GM19025 (cell line): ENCODE results near the gene ZNF254.
"Not testable (repeated sequence)": the region's sequence is repeated elsewhere in the genome, so short reads cannot be mapped to it uniquely, and the experiment has no call there.

ENCODE experiments used
- ATAC-seq: cut with Tn5 transposase; IDR thresholded peaks from one replicate; pipeline ENCODE4 v1.9.1; 2021; ENCODE audit warnings: mild to moderate bottlenecking, low read depth, moderate library complexity; ENCODE audit not compliant: unreplicated experiment

ZNF254 gene

DNA sequence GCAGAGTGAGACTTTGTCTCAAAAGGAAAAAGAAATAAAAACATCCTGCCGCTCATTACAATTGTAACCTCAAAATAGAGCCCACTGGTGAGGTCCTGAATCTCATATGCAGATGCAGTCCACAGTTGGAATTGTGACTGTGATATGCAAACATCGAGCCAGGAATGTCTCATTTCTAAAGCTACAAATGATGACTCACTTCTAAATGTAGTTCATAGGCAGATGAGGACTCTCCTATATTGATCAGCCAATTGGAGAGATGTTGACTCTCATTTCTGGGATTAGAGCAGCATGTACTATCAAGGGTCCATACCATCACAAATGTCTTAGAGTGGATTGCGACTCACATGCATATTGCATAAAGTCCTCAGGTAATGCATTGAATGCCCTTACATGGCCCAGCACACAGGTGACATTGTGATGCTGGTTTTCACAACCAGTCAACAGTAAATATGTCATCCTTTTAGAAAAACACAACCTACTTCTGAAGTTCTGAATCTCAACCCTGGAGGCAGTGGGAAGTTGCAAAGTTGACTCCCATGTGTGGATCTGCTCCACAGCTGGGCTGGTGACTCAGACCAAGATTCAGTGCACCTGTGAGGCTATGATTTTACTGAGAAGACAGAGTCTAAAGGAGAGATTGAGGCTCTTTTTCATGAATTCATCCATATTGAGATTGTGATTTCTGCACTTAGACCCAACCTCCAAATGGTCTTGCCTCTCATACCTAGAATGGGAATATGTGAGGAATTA is 16.9 kb upstream of the ZNF254 start:
- no peak for ATAC-seq

DNA sequence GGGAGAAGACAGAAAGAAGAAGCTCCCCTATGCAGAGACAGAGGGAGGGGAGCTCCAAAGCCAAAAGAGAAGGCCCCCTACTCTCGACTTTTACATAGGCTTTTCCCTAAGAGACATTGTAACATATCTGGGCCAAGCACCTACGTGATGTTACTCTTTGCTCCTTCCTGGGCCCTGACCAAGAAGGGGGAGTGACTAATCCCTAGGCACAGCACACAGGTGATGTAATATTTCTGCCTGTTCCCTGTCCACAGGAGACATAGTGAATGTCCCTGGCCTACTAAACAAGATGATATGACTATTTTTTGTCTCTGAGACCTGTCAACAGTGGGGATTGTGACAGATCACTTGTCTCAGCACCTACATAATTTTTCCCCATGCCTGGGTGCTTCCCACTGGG is 15.9 kb upstream of the ZNF254 start:
- ATAC-seq, result no peak

- ATAC-seq, result no peak
These were observed 14.3 kb upstream of the ZNF254 start for GRCh38 chr19:24072720-24073119.

DNA sequence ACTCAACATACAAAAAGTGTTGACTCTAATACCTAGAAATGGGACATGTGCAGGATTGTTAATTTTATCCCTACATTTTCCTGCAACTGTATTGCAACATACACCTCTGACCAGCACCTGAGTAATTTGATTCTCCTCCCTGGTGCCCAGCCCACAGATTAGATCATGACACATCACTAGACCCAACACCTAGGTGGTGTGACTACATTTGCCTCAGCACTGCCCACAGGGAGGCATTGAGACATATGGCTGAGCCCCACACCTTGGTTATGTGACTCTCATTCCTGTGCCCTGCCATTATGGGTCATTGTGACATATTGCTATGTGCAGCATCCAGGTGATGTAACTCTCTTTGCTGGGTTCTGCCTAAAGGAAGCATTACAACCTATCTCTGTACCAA is 13.2 kb upstream of the ZNF254 start:
- ATAC-seq, result no peak

- ATAC-seq, result no peak
These were observed 12.1 kb upstream of the ZNF254 start for GRCh38 chr19:24074720-24075454.

DNA sequence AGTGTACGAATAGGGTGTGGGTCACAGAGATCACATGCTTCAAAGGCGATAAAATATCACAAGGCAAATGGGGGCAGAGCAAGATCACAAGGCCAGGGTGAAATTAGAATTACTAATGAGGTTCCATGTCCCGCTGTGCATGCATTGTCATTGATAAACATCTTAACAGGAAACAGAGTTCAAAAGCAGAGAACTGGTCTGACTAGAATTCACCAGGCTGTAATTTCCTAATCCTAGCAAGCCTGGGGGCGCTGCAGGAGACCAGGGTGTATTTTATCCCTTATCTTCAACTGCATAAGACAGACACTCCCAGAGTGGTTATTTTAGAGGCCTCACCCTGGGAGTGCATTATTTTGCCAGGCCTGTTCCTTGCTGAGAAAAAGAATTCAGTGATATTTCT is 11.5 kb upstream of the ZNF254 start:
- ATAC-seq, result not testable (repeated sequence)

DNA sequence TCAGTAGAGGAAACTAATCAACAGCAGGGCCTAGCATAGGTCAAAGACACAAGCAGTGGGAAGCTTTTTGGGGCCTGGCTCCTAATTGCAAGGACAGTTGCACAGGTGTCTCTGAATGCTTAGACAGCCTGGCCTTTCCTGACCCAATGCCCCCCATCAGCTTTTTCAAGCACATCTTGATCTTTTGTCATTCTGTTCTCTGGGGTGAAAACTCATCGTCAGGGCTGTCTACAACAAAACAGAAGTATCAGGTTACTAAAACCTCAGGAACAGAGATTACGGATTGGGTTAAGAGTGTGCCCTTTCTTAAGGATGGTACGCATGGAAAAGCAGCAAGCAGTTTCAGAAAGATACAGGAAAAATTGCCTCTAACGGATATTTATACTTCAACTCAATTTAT is 8.3 kb upstream of the ZNF254 start:
- ATAC-seq, result no peak

GRCh38 chr19:24081056-24081455 is 5.9 kb upstream of the ZNF254 start:
- ATAC-seq, result no peak

- no peak for ATAC-seq
These were observed 11.4 kb downstream of the ZNF254 start for GRCh38 chr19:24098359-24098758.

DNA sequence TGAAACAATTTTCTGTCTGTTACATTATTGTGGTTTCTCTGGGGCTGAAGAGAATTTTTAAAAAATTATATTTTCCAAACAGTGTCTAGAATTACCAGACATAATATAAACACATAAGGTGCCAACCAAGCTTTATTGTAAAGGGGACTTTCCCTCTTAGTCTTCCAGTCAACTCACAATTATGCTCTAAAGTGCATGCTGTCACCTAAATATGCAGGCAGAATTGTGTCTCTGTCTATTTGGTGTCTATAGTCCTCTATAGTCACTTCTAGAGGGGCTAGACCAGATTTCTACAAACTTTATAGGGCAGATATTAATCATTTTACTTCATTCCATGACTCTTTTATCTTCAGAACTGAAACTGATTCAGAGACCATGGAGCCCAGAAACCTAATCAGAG is 12.8 kb downstream of the ZNF254 start:
- no peak for ATAC-seq

- not testable (repeated sequence) for ATAC-seq
These were observed 13.6 kb downstream of the ZNF254 start for GRCh38 chr19:24100597-24100996.

DNA sequence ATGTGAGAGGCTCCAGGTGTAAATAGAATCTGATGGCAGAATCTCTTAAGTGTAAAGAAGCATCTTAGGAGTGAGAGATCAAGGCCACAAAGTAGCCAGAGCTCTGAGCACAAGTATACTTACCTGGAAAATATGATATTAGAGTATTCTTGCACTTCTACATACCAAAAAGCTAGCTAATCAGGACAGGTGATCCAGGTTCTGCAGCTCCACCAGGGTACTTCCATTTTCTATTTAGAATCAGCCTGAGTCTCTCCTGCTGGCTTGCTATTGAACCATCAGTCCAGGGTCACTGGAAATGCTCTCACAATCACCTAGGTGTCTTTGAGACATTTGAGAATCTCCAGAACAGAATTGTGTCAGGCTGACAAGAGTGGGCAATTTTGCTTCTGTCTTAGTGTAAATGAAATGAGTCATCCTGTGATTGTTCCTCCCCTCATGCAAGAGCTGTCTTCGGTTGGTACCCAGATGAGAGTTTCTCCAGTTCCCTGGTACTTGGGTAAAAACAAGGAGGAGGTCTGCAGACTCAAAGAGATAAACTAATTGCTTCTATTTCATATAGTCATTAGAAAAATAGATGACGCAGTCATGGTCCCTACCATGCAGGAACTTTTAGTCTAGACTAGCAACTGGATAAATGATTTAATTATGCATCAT is 14.6 kb downstream of the ZNF254 start:
- ATAC-seq, result no peak

DNA sequence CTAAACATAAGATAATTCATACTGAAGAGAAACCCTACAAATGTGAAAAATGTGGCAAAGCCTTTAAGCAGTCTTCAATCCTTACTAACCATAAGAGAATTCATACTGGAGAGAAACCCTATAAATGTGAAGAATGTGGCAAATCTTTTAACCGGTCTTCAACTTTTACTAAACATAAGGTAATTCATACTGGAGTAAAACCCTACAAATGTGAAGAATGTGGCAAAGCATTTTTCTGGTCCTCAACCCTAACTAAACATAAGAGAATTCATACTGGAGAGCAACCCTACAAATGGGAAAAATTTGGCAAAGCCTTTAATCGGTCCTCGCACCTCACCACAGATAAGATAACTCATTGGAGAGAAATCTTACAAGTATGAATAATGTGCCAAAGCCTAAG is 40.6 kb downstream of the ZNF254 start:
- no peak for ATAC-seq

GRCh38 chr19:24140099-24140498 is 53.1 kb downstream of the ZNF254 start:
- ATAC-seq, result no peak

GRCh38 chr19:24140591-24140990 is 53.6 kb downstream of the ZNF254 start:
- ATAC-seq, result no peak

DNA sequence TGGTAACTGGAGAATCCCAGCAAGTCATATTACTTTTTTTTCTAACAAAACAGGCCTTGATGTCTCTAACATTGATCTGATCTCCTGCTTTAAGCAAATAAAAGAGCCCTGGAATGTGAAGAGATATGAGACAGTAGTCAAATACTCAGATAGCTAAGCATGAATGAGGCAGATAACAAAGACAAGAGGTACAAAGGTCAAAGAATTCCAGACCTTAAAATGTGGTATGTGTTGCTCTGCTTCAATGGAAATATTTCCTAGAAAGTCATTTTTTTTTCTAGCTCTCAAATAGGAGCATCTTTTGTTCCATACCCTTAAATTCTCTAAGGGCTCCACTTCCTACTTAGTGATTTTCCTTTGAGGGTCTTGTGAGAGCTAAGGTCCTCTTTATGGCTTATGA is 54.6 kb downstream of the ZNF254 start:
- no peak for ATAC-seq

GRCh38 chr19:24142771-24143170 is 55.8 kb downstream of the ZNF254 start:
- ATAC-seq, result no peak

DNA sequence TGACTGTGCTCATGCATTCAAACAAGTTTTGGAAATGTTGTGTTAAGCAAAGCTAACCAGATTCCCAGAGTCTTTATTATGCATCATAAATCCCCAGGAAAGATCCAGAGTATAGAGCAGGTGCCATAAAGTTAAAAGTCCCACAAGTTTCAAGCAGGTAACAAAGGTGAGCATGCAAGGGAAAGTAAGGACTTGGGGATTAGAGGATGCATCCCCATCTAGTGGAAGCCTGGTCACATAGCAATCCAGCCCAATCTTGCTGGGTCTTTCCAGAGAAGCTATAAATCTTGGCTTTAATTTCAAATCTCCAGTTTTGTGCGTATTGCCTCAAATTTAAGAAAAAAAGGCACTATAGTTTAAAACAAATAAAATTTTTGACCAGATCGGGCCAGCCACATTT is 72.7 kb downstream of the ZNF254 start:
- no peak for ATAC-seq

DNA sequence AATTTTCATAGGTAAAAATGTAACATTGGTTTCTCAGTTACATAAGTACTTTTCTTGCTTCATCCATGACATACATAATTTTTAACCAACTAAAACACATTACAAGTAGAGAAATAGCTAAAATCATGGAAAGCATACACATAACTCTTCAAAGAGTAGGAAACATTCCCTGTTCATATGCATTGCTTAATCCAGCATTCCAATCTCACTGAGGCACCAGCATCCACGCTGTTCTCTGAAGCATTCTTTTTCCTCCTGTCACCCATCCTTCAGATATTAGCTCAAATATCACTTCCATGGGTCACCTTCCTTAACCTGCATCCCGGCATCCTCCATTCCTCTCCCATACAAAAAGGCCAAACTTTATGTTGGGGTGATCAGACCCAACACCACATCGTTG is 79.1 kb downstream of the ZNF254 start:
- ATAC-seq, result no peak

DNA sequence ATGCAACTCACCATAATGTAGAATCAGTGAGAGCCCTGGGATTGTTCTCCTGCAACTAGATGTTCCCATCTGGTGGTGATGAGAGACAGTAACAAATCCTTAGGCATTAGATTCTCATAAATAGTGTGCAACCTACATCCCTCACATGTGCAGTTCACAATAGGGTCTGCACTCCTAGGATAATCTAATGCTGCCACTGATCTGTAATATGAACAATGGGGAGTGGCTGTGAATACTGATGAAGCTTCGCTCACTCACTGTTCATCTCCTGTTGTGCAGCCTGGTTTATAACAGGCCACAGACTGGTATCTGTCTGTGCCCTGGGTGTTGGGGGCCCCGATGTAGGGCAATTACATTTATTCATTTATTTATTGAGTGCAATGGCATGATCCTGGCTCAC is 86.9 kb downstream of the ZNF254 start:
- no peak for ATAC-seq

DNA sequence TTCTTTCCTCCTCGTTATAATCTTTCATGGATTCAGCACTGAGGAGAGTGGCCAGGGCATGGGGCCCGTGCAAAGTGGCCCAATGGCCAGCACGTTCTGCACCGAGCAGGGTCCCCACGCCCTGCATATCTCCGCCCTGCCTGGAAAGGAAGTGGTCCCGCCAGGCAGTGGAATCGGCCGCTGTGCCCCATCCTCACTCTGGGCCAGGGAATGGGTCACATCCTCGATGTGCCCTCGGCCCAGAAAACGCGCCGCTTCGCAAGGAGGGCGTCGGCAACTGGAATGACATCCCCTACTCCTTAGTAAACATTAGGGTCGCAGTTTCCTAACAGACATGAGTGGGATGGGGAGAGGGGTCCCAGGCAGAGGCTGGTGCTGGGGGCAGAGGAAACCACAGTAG is 90.7 kb downstream of the ZNF254 start:
- ATAC-seq, result no peak

- no peak for ATAC-seq
These were observed 91.2 kb downstream of the ZNF254 start for GRCh38 chr19:24178207-24178606.
